SK-N-SH treated with all-trans-retinoic acid at 6 μM for 48 hours (cell line): Measurements from ENCODE around the gene CYLC2.

Source experiments
- ATAC-seq: fragments of 200-7000 bp; cut with Tn5 transposase; 3 replicates; pipeline ENCODE4 v1.9.1; 2020; ENCODE audit warnings: mild to moderate bottlenecking, moderate library complexity
- CSDC2 ChIP-seq: fragments of 250-450 bp; sonication (Bioruptor Pico); IDR thresholded peaks from 2 replicates; pipeline ENCODE4 v1.5.0; 2020; ENCODE audit warnings: mild to moderate bottlenecking, moderate library complexity
- GLIS3 ChIP-seq: fragments of 250-450 bp; sonication (Bioruptor Pico); IDR thresholded peaks from 2 replicates; pipeline ENCODE4 v1.5.0; 2020; ENCODE audit warnings: mild to moderate bottlenecking, moderate library complexity
- ISL1 ChIP-seq: fragments of 250-450 bp; sonication (Bioruptor Pico); IDR thresholded peaks from 2 replicates; pipeline ENCODE4 v2.1.2; 2022; ENCODE audit warnings: mild to moderate bottlenecking, moderate library complexity
- OSR1 ChIP-seq: fragments of 250-450 bp; sonication (Bioruptor Pico); IDR thresholded peaks from 2 replicates; pipeline ENCODE4 v1.8.0; 2022; ENCODE audit warnings: moderate library complexity, mild to moderate bottlenecking, inconsistent platforms
- PPARA ChIP-seq: fragments of 250-450 bp; sonication (Bioruptor Pico); IDR thresholded peaks from 2 replicates; pipeline ENCODE4 v1.5.0; 2020; ENCODE audit warnings: mild to moderate bottlenecking, borderline replicate concordance
- RARB ChIP-seq: fragments of 250-450 bp; sonication (Bioruptor Pico); IDR thresholded peaks from 2 replicates; pipeline ENCODE4 v1.8.0; 2021; ENCODE audit warnings: mild to moderate bottlenecking, moderate library complexity
- SNAI2 ChIP-seq: fragments of 250-450 bp; sonication (Bioruptor Pico); IDR thresholded peaks from 2 replicates; pipeline ENCODE4 v1.5.0; 2020; ENCODE audit warnings: mild to moderate bottlenecking, moderate library complexity
- TCF4 ChIP-seq: fragments of 250-450 bp; sonication (Bioruptor Pico); IDR thresholded peaks from 2 replicates; pipeline ENCODE4 v1.8.0; 2021; ENCODE audit warnings: mild to moderate bottlenecking, moderate library complexity, borderline replicate concordance
- TOX ChIP-seq: fragments of 250-450 bp; sonication (Bioruptor Pico); IDR thresholded peaks from 2 replicates; pipeline ENCODE4 v1.8.0; 2021; ENCODE audit warnings: mild to moderate bottlenecking, moderate library complexity, borderline replicate concordance
- ZC3H10 ChIP-seq: fragments of 250-450 bp; sonication (Bioruptor Pico); IDR thresholded peaks from 2 replicates; pipeline ENCODE4 v1.5.1; 2021; ENCODE audit warnings: mild to moderate bottlenecking, moderate library complexity
- ZFP3 ChIP-seq: fragments of 250-450 bp; sonication (Bioruptor Pico); IDR thresholded peaks from 2 replicates; pipeline ENCODE4 v1.5.0; 2020; ENCODE audit warnings: mild to moderate bottlenecking, moderate library complexity
- ZFP30 ChIP-seq: fragments of 450-650 bp; formaldehyde crosslinking; IDR thresholded peaks from 2 replicates; pipeline ENCODE4 v1.5.0; 2022; ENCODE audit warnings: mild to moderate bottlenecking, moderate library complexity
- ZNF565 ChIP-seq: fragments of 450-650 bp; formaldehyde crosslinking; conservative IDR thresholded peaks from 2 replicates; pipeline ENCODE4 v1.5.0; 2020; ENCODE audit warnings: low read depth, mild to moderate bottlenecking, moderate library complexity
- ZNF70 ChIP-seq: fragments of 450-650 bp; formaldehyde crosslinking; IDR thresholded peaks from 2 replicates; pipeline ENCODE4 v1.5.0; 2020; ENCODE audit warnings: mild to moderate bottlenecking, moderate library complexity
- ZNF8 ChIP-seq: fragments of 450-650 bp; formaldehyde crosslinking; IDR thresholded peaks from 2 replicates; pipeline ENCODE4 v1.5.0; 2020; ENCODE audit warnings: mild to moderate bottlenecking, moderate library complexity
- TF ChIP-seq, protein P1 (sequence below): fragments of 250-450 bp; sonication (Bioruptor Pico); IDR thresholded peaks from 2 replicates; pipeline ENCODE4 v1.8.0; 2020; ENCODE audit warnings: mild to moderate bottlenecking, moderate library complexity, borderline replicate concordance
- TF ChIP-seq, protein P2 (sequence below): fragments of 250-450 bp; sonication (Bioruptor Pico); IDR thresholded peaks from 2 replicates; pipeline ENCODE4 v1.8.0; 2021; ENCODE audit warnings: low read depth, mild to moderate bottlenecking, moderate library complexity, borderline replicate concordance
- TF ChIP-seq, protein P3 (sequence below): fragments of 250-450 bp; sonication (Bioruptor Pico); IDR thresholded peaks from 2 replicates; pipeline ENCODE4 v1.5.1; 2021; ENCODE audit warnings: mild to moderate bottlenecking, moderate library complexity
- TF ChIP-seq, protein P4 (sequence below): fragments of 250-450 bp; sonication (Bioruptor Pico); IDR thresholded peaks from 2 replicates; pipeline ENCODE4 v1.5.0; 2020; ENCODE audit warnings: mild to moderate bottlenecking, moderate library complexity
- TF ChIP-seq, protein P5 (sequence below): fragments of 250-450 bp; sonication (Bioruptor Pico); IDR thresholded peaks from 2 replicates; pipeline ENCODE4 v1.5.1; 2020; ENCODE audit warnings: low read depth, mild to moderate bottlenecking, moderate library complexity

Gene CYLC2

DNA sequence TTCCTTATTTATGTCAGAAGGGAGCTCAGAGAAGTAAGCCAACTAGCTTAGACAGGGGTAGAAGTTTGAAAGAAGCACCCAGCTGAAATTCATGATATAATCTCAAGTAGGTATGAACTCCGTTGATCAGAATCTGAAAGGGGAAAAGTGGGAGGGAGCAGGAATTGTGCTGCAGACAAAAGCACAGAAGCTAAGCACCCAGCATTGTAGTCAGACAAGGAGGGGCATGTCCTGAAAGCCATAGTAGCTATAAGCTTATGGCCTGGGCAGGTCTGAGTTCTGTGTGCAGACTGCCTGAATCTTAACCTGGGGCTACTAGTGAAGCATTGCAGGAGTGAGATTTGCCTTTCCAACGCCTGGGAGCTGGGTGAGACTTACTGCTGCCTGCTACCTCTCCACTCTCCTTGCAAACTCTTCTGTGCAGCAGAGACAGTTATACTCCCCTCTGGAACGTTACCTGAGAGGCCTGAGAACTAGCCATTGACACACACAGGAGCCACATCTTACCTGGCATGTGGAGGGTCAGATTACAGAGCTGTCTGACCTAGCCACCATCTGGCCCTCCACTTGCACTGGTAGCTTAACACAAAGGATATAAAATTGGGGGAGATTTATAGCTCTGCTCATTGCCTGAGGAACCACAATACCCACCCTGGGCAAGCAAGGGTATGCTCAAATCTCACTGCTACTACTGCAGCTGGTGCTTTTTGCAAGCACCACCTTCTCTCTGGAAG is 9.8 kb upstream of the CYLC2 start (continued):
- no peak for TF ChIP-seq ISL1 (CRISPR knock-in tag)
- no peak for TF ChIP-seq ZNF70
- TF ChIP-seq ZC3H10: no peak
- TF ChIP-seq, protein P1, sequence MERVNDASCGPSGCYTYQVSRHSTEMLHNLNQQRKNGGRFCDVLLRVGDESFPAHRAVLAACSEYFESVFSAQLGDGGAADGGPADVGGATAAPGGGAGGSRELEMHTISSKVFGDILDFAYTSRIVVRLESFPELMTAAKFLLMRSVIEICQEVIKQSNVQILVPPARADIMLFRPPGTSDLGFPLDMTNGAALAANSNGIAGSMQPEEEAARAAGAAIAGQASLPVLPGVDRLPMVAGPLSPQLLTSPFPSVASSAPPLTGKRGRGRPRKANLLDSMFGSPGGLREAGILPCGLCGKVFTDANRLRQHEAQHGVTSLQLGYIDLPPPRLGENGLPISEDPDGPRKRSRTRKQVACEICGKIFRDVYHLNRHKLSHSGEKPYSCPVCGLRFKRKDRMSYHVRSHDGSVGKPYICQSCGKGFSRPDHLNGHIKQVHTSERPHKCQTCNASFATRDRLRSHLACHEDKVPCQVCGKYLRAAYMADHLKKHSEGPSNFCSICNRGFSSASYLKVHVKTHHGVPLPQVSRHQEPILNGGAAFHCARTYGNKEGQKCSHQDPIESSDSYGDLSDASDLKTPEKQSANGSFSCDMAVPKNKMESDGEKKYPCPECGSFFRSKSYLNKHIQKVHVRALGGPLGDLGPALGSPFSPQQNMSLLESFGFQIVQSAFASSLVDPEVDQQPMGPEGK: no peak
- no peak for TF ChIP-seq SNAI2
- TF ChIP-seq GLIS3: no peak
- no peak for TF ChIP-seq ZFP3

DNA sequence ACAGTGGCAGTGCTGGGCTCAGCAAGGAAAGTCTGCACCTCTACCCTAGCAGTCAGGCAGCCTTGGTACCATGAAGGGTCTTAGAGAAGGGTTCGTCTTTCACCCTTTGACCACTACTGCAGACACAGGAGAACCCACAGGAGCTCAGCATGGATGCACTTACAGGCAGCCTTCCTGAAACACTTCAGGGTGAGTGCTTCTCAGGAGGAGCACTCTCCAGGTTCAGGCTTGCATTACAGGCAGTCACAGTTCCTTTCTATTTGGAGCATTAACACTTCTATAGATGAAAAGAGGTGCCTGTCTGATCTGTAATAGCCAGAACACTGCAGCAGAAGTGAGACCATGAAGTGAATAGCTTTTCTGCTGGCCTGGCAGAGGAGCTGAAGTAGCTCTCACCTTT is 8.7 kb upstream of the CYLC2 start:
- TF ChIP-seq CSDC2 (CRISPR knock-in tag) (no peak), PPARA (no peak), SNAI2 (no peak), GLIS3 (no peak), ZNF565 (CRISPR knock-in tag) (no peak)

DNA sequence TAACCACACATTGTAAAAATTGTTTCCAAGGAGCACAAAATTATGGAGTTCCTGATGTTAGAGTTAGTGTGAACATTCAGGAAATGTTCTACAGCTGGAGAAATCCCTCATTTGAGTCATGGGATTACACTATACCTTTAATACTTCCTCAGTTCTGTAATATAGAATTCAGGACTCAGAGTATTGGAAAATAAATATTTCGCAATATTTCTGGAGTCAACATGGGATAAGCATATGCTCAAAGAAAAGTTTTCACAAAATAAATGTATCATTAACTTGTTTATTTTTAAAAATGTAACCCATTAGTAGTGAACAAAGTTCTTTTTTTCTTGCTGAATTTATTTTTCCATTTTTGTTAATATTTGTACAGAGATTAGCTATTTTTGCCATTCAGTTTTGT is 8.6 kb downstream of the CYLC2 start:
- no peak for ATAC-seq
- TF ChIP-seq GLIS3 (no peak), TOX (CRISPR knock-in tag) (no peak), SNAI2 (no peak)

More for the DNA sequence above, 8.7 kb upstream of the CYLC2 start:
- ATAC-seq: no peak

DNA sequence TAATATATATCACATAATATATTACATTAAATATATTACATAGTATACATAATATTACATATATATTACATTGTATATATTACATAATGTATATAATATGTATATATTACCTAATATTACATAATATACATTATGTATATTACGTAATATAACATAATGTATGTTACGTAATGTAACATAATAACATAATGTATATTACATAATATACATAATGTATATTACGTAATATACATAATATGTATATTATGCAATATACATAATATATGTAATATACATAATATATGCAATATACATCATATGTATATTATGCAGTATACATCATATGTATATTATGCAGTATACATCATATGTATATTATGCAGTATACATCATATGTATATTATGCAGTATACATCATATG is 19.1 kb downstream of the CYLC2 start:
- TF ChIP-seq GLIS3: no peak
- no peak for TF ChIP-seq CSDC2 (CRISPR knock-in tag)
- no peak for TF ChIP-seq ZC3H10
- TF ChIP-seq, protein P2, sequence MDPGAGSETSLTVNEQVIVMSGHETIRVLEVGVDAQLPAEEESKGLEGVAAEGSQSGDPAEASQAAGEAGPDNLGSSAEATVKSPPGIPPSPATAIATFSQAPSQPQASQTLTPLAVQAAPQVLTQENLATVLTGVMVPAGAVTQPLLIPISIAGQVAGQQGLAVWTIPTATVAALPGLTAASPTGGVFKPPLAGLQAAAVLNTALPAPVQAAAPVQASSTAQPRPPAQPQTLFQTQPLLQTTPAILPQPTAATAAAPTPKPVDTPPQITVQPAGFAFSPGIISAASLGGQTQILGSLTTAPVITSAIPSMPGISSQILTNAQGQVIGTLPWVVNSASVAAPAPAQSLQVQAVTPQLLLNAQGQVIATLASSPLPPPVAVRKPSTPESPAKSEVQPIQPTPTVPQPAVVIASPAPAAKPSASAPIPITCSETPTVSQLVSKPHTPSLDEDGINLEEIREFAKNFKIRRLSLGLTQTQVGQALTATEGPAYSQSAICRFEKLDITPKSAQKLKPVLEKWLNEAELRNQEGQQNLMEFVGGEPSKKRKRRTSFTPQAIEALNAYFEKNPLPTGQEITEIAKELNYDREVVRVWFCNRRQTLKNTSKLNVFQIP: no peak
- TF ChIP-seq OSR1: no peak
- TF ChIP-seq SNAI2: no peak
- no peak for TF ChIP-seq TOX (CRISPR knock-in tag)
- TF ChIP-seq TCF4 (CRISPR knock-in tag): no peak
- TF ChIP-seq, protein P3, sequence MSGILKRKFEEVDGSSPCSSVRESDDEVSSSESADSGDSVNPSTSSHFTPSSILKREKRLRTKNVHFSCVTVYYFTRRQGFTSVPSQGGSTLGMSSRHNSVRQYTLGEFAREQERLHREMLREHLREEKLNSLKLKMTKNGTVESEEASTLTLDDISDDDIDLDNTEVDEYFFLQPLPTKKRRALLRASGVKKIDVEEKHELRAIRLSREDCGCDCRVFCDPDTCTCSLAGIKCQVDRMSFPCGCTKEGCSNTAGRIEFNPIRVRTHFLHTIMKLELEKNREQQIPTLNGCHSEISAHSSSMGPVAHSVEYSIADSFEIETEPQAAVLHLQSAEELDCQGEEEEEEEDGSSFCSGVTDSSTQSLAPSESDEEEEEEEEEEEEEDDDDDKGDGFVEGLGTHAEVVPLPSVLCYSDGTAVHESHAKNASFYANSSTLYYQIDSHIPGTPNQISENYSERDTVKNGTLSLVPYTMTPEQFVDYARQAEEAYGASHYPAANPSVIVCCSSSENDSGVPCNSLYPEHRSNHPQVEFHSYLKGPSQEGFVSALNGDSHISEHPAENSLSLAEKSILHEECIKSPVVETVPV: no peak
- TF ChIP-seq RARB (CRISPR knock-in tag): no peak
- no peak for TF ChIP-seq ZFP3
- TF ChIP-seq, protein P4, sequence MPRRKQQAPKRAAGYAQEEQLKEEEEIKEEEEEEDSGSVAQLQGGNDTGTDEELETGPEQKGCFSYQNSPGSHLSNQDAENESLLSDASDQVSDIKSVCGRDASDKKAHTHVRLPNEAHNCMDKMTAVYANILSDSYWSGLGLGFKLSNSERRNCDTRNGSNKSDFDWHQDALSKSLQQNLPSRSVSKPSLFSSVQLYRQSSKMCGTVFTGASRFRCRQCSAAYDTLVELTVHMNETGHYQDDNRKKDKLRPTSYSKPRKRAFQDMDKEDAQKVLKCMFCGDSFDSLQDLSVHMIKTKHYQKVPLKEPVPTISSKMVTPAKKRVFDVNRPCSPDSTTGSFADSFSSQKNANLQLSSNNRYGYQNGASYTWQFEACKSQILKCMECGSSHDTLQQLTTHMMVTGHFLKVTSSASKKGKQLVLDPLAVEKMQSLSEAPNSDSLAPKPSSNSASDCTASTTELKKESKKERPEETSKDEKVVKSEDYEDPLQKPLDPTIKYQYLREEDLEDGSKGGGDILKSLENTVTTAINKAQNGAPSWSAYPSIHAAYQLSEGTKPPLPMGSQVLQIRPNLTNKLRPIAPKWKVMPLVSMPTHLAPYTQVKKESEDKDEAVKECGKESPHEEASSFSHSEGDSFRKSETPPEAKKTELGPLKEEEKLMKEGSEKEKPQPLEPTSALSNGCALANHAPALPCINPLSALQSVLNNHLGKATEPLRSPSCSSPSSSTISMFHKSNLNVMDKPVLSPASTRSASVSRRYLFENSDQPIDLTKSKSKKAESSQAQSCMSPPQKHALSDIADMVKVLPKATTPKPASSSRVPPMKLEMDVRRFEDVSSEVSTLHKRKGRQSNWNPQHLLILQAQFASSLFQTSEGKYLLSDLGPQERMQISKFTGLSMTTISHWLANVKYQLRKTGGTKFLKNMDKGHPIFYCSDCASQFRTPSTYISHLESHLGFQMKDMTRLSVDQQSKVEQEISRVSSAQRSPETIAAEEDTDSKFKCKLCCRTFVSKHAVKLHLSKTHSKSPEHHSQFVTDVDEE: no peak
- TF ChIP-seq, protein P5, sequence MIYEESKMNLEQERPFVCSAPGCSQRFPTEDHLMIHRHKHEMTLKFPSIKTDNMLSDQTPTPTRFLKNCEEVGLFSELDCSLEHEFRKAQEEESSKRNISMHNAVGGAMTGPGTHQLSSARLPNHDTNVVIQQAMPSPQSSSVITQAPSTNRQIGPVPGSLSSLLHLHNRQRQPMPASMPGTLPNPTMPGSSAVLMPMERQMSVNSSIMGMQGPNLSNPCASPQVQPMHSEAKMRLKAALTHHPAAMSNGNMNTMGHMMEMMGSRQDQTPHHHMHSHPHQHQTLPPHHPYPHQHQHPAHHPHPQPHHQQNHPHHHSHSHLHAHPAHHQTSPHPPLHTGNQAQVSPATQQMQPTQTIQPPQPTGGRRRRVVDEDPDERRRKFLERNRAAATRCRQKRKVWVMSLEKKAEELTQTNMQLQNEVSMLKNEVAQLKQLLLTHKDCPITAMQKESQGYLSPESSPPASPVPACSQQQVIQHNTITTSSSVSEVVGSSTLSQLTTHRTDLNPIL (CRISPR knock-in tag): no peak
- TF ChIP-seq ZNF8 (CRISPR knock-in tag): no peak
- TF ChIP-seq ZFP30 (CRISPR knock-in tag): no peak
- no peak for TF ChIP-seq ZNF70
- ATAC-seq: no peak
